Measurements from ENCODE around the gene FAAH2. TPM values are rescaled to one million over a fixed set of nuclear protein-coding genes. Genes with fewer than 3 reads are reported as not detected.

The FAAH2 gene
- polyA plus RNA-seq, 1 donor from 2014 or later: 9.3 TPM

DNA sequence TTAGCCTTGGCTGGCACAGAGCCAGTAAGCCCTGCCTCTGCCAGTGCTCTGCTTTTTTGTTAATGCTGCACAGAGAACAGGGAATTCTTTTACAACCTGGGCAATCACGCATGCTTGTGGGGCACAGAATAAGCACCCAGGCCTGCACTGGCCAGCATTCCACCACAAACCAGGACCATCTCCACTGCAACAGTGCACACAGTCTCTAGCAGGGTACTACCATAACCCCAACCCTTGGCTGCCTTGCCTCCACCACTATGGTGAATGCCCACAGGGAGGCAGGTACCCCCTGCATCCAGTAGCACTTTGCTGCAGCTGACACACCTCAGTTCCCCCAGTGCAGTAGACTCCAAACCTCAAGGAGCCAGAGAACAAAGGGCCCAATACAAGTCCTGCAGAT is 19.2 kb upstream of the FAAH2 start:
- H3K27me3 ChIP-seq (ENCODE audit: insufficient read depth, low read depth, low read length): no peaks in the 10 kb centered on the region
- H3K9ac ChIP-seq (ENCODE audit: low read length): no peak overlapping the region
- H3K4me3 ChIP-seq (ENCODE audit: low read length): no peak overlapping the region
- H4K20me1 ChIP-seq (ENCODE audit: insufficient read depth): no peaks in the 10 kb centered on the region
- no peaks in the 10 kb centered on the region for H3K9me2 ChIP-seq (ENCODE audit: insufficient read depth, low read length)
- no peak overlapping the region for H3K4me2 ChIP-seq (ENCODE audit: low read length)
- no peaks in the 10 kb centered on the region for H3K79me2 ChIP-seq (replicated peaks; ENCODE audit: insufficient read depth, low read length)
- no peaks in the 10 kb centered on the region for H3K36me3 ChIP-seq (ENCODE audit: insufficient read depth, low read length)
- no peak overlapping the region for H2AFZ ChIP-seq (ENCODE audit: low read depth, low read length)
- H3K9me3 ChIP-seq (ENCODE audit: low read length): no peaks in the 10 kb centered on the region
- H3F3A ChIP-seq (ENCODE audit: insufficient read depth, low read length, poor library complexity, severe bottlenecking): no peaks in the 10 kb centered on the region
- TF ChIP-seq TAF1 (IDR thresholded peaks at IDR 0.05; ENCODE audit: low read depth) (no peak), MXI1 (conservative IDR thresholded peaks at IDR 0.05; ENCODE audit: poor library complexity, severe bottlenecking) (no peak), EP300 (conservative IDR thresholded peaks at IDR 0.05; ENCODE audit: poor library complexity, severe bottlenecking) (no peak), EZH2 (IDR thresholded peaks at IDR 0.05; ENCODE audit: borderline replicate concordance, insufficient read depth, low read length, poor library complexity, severe bottlenecking) (no peak), RAD21 (conservative IDR thresholded peaks at IDR 0.05) (no peak), SMC3 (conservative IDR thresholded peaks at IDR 0.05; ENCODE audit: poor library complexity) (no peak), POLR2AphosphoS5 (IDR thresholded peaks at IDR 0.05) (no peak)
- TF ChIP-seq, protein P1, sequence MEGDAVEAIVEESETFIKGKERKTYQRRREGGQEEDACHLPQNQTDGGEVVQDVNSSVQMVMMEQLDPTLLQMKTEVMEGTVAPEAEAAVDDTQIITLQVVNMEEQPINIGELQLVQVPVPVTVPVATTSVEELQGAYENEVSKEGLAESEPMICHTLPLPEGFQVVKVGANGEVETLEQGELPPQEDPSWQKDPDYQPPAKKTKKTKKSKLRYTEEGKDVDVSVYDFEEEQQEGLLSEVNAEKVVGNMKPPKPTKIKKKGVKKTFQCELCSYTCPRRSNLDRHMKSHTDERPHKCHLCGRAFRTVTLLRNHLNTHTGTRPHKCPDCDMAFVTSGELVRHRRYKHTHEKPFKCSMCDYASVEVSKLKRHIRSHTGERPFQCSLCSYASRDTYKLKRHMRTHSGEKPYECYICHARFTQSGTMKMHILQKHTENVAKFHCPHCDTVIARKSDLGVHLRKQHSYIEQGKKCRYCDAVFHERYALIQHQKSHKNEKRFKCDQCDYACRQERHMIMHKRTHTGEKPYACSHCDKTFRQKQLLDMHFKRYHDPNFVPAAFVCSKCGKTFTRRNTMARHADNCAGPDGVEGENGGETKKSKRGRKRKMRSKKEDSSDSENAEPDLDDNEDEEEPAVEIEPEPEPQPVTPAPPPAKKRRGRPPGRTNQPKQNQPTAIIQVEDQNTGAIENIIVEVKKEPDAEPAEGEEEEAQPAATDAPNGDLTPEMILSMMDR (IDR thresholded peaks at IDR 0.05; ENCODE audit: poor library complexity, severe bottlenecking): no peak
- TF ChIP-seq, protein P2, sequence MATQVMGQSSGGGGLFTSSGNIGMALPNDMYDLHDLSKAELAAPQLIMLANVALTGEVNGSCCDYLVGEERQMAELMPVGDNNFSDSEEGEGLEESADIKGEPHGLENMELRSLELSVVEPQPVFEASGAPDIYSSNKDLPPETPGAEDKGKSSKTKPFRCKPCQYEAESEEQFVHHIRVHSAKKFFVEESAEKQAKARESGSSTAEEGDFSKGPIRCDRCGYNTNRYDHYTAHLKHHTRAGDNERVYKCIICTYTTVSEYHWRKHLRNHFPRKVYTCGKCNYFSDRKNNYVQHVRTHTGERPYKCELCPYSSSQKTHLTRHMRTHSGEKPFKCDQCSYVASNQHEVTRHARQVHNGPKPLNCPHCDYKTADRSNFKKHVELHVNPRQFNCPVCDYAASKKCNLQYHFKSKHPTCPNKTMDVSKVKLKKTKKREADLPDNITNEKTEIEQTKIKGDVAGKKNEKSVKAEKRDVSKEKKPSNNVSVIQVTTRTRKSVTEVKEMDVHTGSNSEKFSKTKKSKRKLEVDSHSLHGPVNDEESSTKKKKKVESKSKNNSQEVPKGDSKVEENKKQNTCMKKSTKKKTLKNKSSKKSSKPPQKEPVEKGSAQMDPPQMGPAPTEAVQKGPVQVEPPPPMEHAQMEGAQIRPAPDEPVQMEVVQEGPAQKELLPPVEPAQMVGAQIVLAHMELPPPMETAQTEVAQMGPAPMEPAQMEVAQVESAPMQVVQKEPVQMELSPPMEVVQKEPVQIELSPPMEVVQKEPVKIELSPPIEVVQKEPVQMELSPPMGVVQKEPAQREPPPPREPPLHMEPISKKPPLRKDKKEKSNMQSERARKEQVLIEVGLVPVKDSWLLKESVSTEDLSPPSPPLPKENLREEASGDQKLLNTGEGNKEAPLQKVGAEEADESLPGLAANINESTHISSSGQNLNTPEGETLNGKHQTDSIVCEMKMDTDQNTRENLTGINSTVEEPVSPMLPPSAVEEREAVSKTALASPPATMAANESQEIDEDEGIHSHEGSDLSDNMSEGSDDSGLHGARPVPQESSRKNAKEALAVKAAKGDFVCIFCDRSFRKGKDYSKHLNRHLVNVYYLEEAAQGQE (IDR thresholded peaks at IDR 0.05; ENCODE audit: borderline replicate concordance): no peak
- H3K27ac ChIP-seq (ENCODE audit: low read length): no peak overlapping the region

DNA sequence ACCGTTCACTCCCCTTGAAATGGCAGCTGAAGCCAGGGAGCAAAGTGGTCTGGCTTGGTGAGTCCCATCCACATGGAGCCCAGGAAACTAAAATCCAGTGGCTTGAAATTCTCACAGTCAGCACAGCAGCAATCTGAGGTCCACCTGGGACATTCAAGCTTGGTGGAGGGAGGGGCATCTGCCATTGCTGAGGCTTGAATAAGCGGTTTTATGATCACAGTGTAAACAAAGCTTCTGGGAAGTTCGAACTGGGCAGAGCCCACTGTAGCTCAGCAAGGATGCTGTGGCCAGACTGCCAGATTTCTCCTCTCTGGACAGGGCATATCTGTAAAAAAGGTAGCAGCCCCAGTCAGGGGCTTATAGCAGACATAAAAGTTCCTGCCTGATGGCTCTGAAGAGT is 15.5 kb upstream of the FAAH2 start:
- Histone ChIP-seq H3K9ac (ENCODE audit: low read length) (no peak overlapping the region), H3K27ac (ENCODE audit: low read length) (no peak overlapping the region), H4K20me1 (ENCODE audit: insufficient read depth) (no peaks in the 10 kb centered on the region), H3K9me3 (ENCODE audit: low read length) (no peaks in the 10 kb centered on the region), H3K4me2 (ENCODE audit: low read length) (no peak overlapping the region), H3K4me3 (ENCODE audit: low read length) (no peak overlapping the region), H3K36me3 (ENCODE audit: insufficient read depth, low read length) (no peaks in the 10 kb centered on the region), H3K79me2 (replicated peaks; ENCODE audit: insufficient read depth, low read length) (no peaks in the 10 kb centered on the region), H2AFZ (ENCODE audit: low read depth, low read length) (no peak overlapping the region), H3F3A (ENCODE audit: insufficient read depth, low read length, poor library complexity, severe bottlenecking) (no peaks in the 10 kb centered on the region), H3K9me2 (ENCODE audit: insufficient read depth, low read length) (no peaks in the 10 kb centered on the region), H3K27me3 (ENCODE audit: insufficient read depth, low read depth, low read length) (no peaks in the 10 kb centered on the region)
- TF ChIP-seq EP300 (conservative IDR thresholded peaks at IDR 0.05; ENCODE audit: poor library complexity, severe bottlenecking) (no peak), RAD21 (conservative IDR thresholded peaks at IDR 0.05) (no peak), SMC3 (conservative IDR thresholded peaks at IDR 0.05; ENCODE audit: poor library complexity) (no peak), MXI1 (conservative IDR thresholded peaks at IDR 0.05; ENCODE audit: poor library complexity, severe bottlenecking) (no peak), EZH2 (IDR thresholded peaks at IDR 0.05; ENCODE audit: borderline replicate concordance, insufficient read depth, low read length, poor library complexity, severe bottlenecking) (no peak), POLR2AphosphoS5 (IDR thresholded peaks at IDR 0.05) (no peak), TAF1 (IDR thresholded peaks at IDR 0.05; ENCODE audit: low read depth) (no peak)
- TF ChIP-seq, protein P1 (IDR thresholded peaks at IDR 0.05; ENCODE audit: poor library complexity, severe bottlenecking): no peak
- TF ChIP-seq, protein P2 (IDR thresholded peaks at IDR 0.05; ENCODE audit: borderline replicate concordance): no peak
